ENCODE measurements around the gene THSD7A. TPM values are rescaled to one million over a fixed set of nuclear protein-coding genes. Genes with fewer than 3 reads are reported as not detected.

Gene THSD7A
- polyA plus RNA-seq, 1 donor from 2014 or later, result 18.5 TPM

- TF ChIP-seq MXI1 (conservative IDR thresholded peaks at IDR 0.05; ENCODE audit: poor library complexity, severe bottlenecking) (no peak), SMC3 (conservative IDR thresholded peaks at IDR 0.05; ENCODE audit: poor library complexity) (no peak), TAF1 (IDR thresholded peaks at IDR 0.05; ENCODE audit: low read depth) (no peak), EZH2 (IDR thresholded peaks at IDR 0.05; ENCODE audit: borderline replicate concordance, insufficient read depth, low read length, poor library complexity, severe bottlenecking) (no peak)
- Histone ChIP-seq H3K9me3 (ENCODE audit: low read length) (no peaks in the 10 kb centered on the region), H3K36me3 (ENCODE audit: insufficient read depth, low read length) (no peaks in the 10 kb centered on the region), H3K4me3 (ENCODE audit: low read length) (no peak overlapping the region), H2AFZ (ENCODE audit: low read depth, low read length) (no peak overlapping the region), H3F3A (ENCODE audit: insufficient read depth, low read length, poor library complexity, severe bottlenecking) (no peaks in the 10 kb centered on the region), H3K79me2 (replicated peaks; ENCODE audit: insufficient read depth, low read length) (no peaks in the 10 kb centered on the region), H3K4me2 (ENCODE audit: low read length) (no peak overlapping the region), H3K27me3 (ENCODE audit: insufficient read depth, low read depth, low read length) (no peaks in the 10 kb centered on the region), H3K9ac (ENCODE audit: low read length) (no peak overlapping the region), H4K20me1 (ENCODE audit: insufficient read depth) (no peaks in the 10 kb centered on the region), H3K27ac (ENCODE audit: low read length) (no peak overlapping the region), H3K9me2 (ENCODE audit: insufficient read depth, low read length) (no peaks in the 10 kb centered on the region)
Measured at GRCh38 chr7:11464624-11465023, 367.4 kb downstream of the THSD7A start.

- H3K27ac ChIP-seq (ENCODE audit: low read length), result no peak overlapping the region
- no peak overlapping the region for H3K4me3 ChIP-seq (ENCODE audit: low read length)
- no peaks in the 10 kb centered on the region for H3K27me3 ChIP-seq (ENCODE audit: insufficient read depth, low read depth, low read length)
- H3K9me3 ChIP-seq (ENCODE audit: low read length), result no peaks in the 10 kb centered on the region
- H3K79me2 ChIP-seq (replicated peaks; ENCODE audit: insufficient read depth, low read length), result no peaks in the 10 kb centered on the region
- TF ChIP-seq POLR2AphosphoS5 (IDR thresholded peaks at IDR 0.05), result no peak
- no peak for TF ChIP-seq TAF1 (IDR thresholded peaks at IDR 0.05; ENCODE audit: low read depth)
- TF ChIP-seq MXI1 (conservative IDR thresholded peaks at IDR 0.05; ENCODE audit: poor library complexity, severe bottlenecking), result no peak
- TF ChIP-seq RAD21 (conservative IDR thresholded peaks at IDR 0.05), result no peak
- TF ChIP-seq REST (IDR thresholded peaks at IDR 0.05; ENCODE audit: borderline replicate concordance), result no peak
- no peak for TF ChIP-seq SMC3 (conservative IDR thresholded peaks at IDR 0.05; ENCODE audit: poor library complexity)
- TF ChIP-seq CTCF (IDR thresholded peaks at IDR 0.05; ENCODE audit: poor library complexity, severe bottlenecking), result no peak
- TF ChIP-seq EP300 (conservative IDR thresholded peaks at IDR 0.05; ENCODE audit: poor library complexity, severe bottlenecking), result no peak
- no peak for TF ChIP-seq EZH2 (IDR thresholded peaks at IDR 0.05; ENCODE audit: borderline replicate concordance, insufficient read depth, low read length, poor library complexity, severe bottlenecking)
- H3K9me2 ChIP-seq (ENCODE audit: insufficient read depth, low read length), result no peaks in the 10 kb centered on the region
- no peak overlapping the region for H3K9ac ChIP-seq (ENCODE audit: low read length)
- no peaks in the 10 kb centered on the region for H3F3A ChIP-seq (ENCODE audit: insufficient read depth, low read length, poor library complexity, severe bottlenecking)
- H4K20me1 ChIP-seq (ENCODE audit: insufficient read depth), result no peaks in the 10 kb centered on the region
- no peak overlapping the region for H2AFZ ChIP-seq (ENCODE audit: low read depth, low read length)
- H3K36me3 ChIP-seq (ENCODE audit: insufficient read depth, low read length), result no peaks in the 10 kb centered on the region
- no peak overlapping the region for H3K4me2 ChIP-seq (ENCODE audit: low read length)
Measured at GRCh38 chr7:11461946-11462345, 370.1 kb downstream of the THSD7A start.
